Measurements from ENCODE around the gene ZNF670.

GRCh38 chr1:247096112-247096511 is 17.5 kb upstream of the ZNF670 start:
- TF ChIP-seq CTCF (IDR thresholded peaks at IDR 0.05) (no peak), POLR2A (IDR thresholded peaks at IDR 0.05) (no peak), EP300 (IDR thresholded peaks at IDR 0.05) (no peak)

Measured in suprapubic skin (tissue), 3 donors.